Liver (tissue), 9 donors: ENCODE data around the gene FRMPD4. TPM values are rescaled to one million over a fixed set of nuclear protein-coding genes. Genes with fewer than 3 reads are reported as not detected.

ENCODE experiments used
- DNase-seq: peaks from one replicate; pipeline ENCODE4 v3.0.0-alpha.2; 2017; ENCODE audit warnings: low spot score
- H3K27ac ChIP-seq, 2 donors: one replicate each; pipeline ENCODE4 v1.7.0; 2013; ENCODE audit warnings: inconsistent platforms in 2 of 2, low read length in 2 of 2, control low read depth in 1 of 2, low read depth in 1 of 2, mild to moderate bottlenecking in 1 of 2
- H3K27me3 ChIP-seq, 4 donors: one replicate each; pipeline versions ENCODE4 v1.6.1 to v1.7.0; 2013; ENCODE audit warnings: low read length in 3 of 4, inconsistent platforms in 1 of 4, mild to moderate bottlenecking in 1 of 4, moderate library complexity in 1 of 4; ENCODE audit not compliant: control insufficient read depth in 4 of 4, insufficient read depth in 4 of 4
- H3K36me3 ChIP-seq, 4 donors: one replicate each; pipeline versions ENCODE4 v1.6.1 to v1.7.0; 2013; ENCODE audit warnings: low read length in 3 of 4, mild to moderate bottlenecking in 3 of 4, low read depth in 1 of 4, moderate library complexity in 1 of 4; ENCODE audit not compliant: control insufficient read depth in 4 of 4, insufficient read depth in 3 of 4
- H3K4me1 ChIP-seq, 4 donors: one replicate each; pipeline versions ENCODE4 v1.6.1 to v1.7.0; 2013; ENCODE audit warnings: low read length in 3 of 4, mild to moderate bottlenecking in 3 of 4, moderate library complexity in 1 of 4; ENCODE audit not compliant: control insufficient read depth in 4 of 4, insufficient read depth in 4 of 4
- H3K4me3 ChIP-seq, 3 donors: one replicate each; pipeline versions ENCODE4 v1.6.1 to v1.7.0; 2013; ENCODE audit warnings: low read length in 3 of 3, control low read depth in 1 of 3, low read depth in 1 of 3, mild to moderate bottlenecking in 1 of 3
- H3K9ac ChIP-seq, 2 donors: one replicate each; pipeline ENCODE4 v1.7.0; 2013; ENCODE audit warnings: low read length in 2 of 2, mild to moderate bottlenecking in 2 of 2, moderate library complexity in 2 of 2, control low read depth in 1 of 2, low read depth in 1 of 2
- H3K9me3 ChIP-seq, 4 donors: one replicate each; pipeline versions ENCODE4 v1.6.1 to v1.7.0; 2013; ENCODE audit warnings: low read length in 3 of 4; ENCODE audit not compliant: control insufficient read depth in 4 of 4
- EGR1 ChIP-seq, 2 donors: IDR thresholded peaks; 2 replicates each; pipeline ENCODE4 v1.6.1; 2016 to 2018; ENCODE audit warnings: antibody characterized with exemption in 2 of 2, low read depth in 2 of 2
- FOXA1 ChIP-seq: IDR thresholded peaks from 2 replicates; pipeline ENCODE4 v1.6.1; 2016; ENCODE audit warnings: antibody characterized with exemption
- FOXA2 ChIP-seq: IDR thresholded peaks from 2 replicates; pipeline ENCODE4 v1.6.1; 2016; ENCODE audit warnings: antibody characterized with exemption
- GABPA ChIP-seq, 2 donors: IDR thresholded peaks in 1 of 2; conservative IDR thresholded peaks in 1 of 2; 2 replicates each; pipeline ENCODE4 v1.6.1; 2016; ENCODE audit warnings: antibody characterized with exemption in 2 of 2, mild to moderate bottlenecking in 1 of 2, moderate library complexity in 1 of 2
- HNF4A ChIP-seq, 2 donors: conservative IDR thresholded peaks; 2 replicates each; pipeline ENCODE4 v1.6.1; 2016; ENCODE audit warnings: antibody characterized with exemption in 2 of 2, mild to moderate bottlenecking in 2 of 2
- HNF4G ChIP-seq: IDR thresholded peaks from 2 replicates; pipeline ENCODE4 v1.6.1; 2016; ENCODE audit warnings: antibody characterized with exemption
- NR2F2 ChIP-seq: IDR thresholded peaks from 2 replicates; pipeline ENCODE4 v1.6.1; 2016; ENCODE audit warnings: antibody characterized with exemption
- RAD21 ChIP-seq, 2 donors: IDR thresholded peaks; 2 replicates each; pipeline ENCODE4 v1.6.1; 2016; ENCODE audit warnings: antibody characterized with exemption in 2 of 2, mild to moderate bottlenecking in 2 of 2
- RXRA ChIP-seq, 2 donors: IDR thresholded peaks; 2 replicates each; pipeline ENCODE4 v1.6.1; 2017 to 2018; ENCODE audit warnings: antibody characterized with exemption in 2 of 2, mild to moderate bottlenecking in 1 of 2
- SP1 ChIP-seq: IDR thresholded peaks from 2 replicates; pipeline ENCODE4 v1.6.1; 2018; ENCODE audit warnings: antibody characterized with exemption, mild to moderate bottlenecking
- TAF1 ChIP-seq: conservative IDR thresholded peaks from 2 replicates; pipeline ENCODE4 v1.6.1; 2016; ENCODE audit warnings: antibody characterized with exemption, mild to moderate bottlenecking
- YY1 ChIP-seq: IDR thresholded peaks from 2 replicates; pipeline ENCODE4 v1.6.1; 2016; ENCODE audit warnings: antibody characterized with exemption, mild to moderate bottlenecking
- WGBS: extraction: QIAGEN DNeasy Blood & Tissue Kit; methylation state at CpG from one replicate; pipeline ENCODE4 v1.1.7; 2013; 5-methylcytosine and 5-hydroxymethylcytosine counted together
- polyA plus RNA-seq, 2 donors: library from polyadenylated mRNA; stranded (reverse) in 1 of 2; unstranded in 1 of 2; fragments of 200-250 nt in 1 of 2; fragments of >200 nt in 1 of 2; fragmentation: Nextera tagmentation in 1 of 2; extraction: Ambion mirVana in 1 of 2; gene quantifications; one replicate each; pipeline versions ENCODE4 v1.2.1 to v1.2.3, GENCODE V29; 2013 to 2015
- total RNA-seq, 2 donors: library from RNA; depleted of rRNA; stranded (reverse); fragments of >200 nt; gene quantifications; one replicate each; pipeline ENCODE4 v1.2.3, GENCODE V29; 2014
- TF ChIP-seq, protein P1 (sequence below): IDR thresholded peaks from 2 replicates; pipeline ENCODE4 v1.6.1; 2016; ENCODE audit warnings: antibody characterized with exemption
- TF ChIP-seq, protein P2 (sequence below): IDR thresholded peaks from 2 replicates; pipeline ENCODE4 v1.6.1; 2016; ENCODE audit warnings: antibody characterized with exemption
- TF ChIP-seq, protein P3 (sequence below): fragments of 150-350 bp; IDR thresholded peaks from 2 replicates; pipeline ENCODE4 v1.5.1; 2017; ENCODE audit warnings: improper control_type of control experiment, low read depth, low read length; ENCODE audit not compliant: missing input control
- TF ChIP-seq, protein P4 (sequence below): IDR thresholded peaks from 2 replicates; pipeline ENCODE4 v1.6.1; 2016; ENCODE audit warnings: antibody characterized with exemption
- donor health status: healthy.
- donor health status: healthy.
- donor health status: healthy.
- donor health status: healthy.
- donor health status: healthy.

Gene FRMPD4
- total and polyA plus RNA-seq, 4 donors, result 0.01 to 0.08 (median 0.03) TPM; not detected in 1

DNA sequence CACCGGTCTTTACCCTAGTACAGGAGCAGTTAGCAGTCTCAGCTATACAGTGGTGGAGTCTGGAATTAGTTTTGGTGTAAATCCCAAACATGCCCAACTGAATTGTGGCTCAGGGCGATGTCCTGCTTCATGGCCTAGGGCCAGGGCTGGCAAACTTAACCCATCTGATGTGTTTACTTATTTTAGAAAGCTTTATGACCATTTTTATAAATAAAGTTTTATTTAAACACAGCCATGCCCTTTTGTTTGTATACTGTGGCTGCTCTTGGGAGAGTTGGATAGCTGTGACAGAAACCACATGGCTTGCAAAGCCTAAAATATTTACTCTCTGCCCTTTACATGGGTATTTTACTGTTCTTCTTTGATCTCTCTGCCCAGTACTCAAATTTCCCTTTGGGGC lies 7.1 kb downstream of the FRMPD4 start:
- DNase-seq, result no peak
- WGBS, result 84% methylated on average over 2 of the region's 2 CpGs

DNA sequence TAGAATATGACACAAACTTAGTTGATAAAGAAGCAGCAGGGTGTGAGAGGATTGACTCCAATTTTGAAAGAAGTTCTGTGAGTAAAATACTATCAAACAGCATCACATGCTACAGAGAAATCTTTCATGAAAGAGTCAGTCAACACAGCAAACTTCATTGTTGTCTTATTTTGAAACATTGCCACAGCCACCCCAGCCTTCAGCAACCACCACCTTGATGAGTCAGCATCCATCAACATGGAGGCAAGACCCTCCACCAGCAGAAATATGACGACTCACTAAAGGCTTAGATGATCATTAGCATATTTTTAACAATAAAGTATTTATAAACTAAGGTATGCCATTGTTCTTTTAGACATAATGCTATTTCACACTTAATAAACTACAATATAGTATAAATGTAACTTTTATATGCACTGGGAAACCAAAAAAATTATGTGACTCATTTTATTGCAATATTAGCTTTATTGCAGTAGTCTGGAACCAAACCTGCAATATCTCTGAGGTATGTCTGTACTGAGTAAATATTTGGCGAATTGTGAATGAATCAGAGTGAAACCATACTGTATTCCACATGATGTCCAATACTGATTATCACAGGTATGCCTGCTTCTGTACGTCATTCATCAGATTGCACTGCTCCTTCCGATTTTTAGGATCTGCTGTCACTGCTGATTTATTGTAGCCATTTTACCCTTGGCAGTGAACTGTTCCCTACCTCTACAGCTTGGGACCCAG lies 11.6 kb downstream of the FRMPD4 start:
- H3K4me3 ChIP-seq, result no peak overlapping the region
- no peaks in the 10 kb centered on the region for H3K36me3 ChIP-seq
- DNase-seq, result no peak
- H3K27ac ChIP-seq, result no peak overlapping the region
- no peaks in the 10 kb centered on the region for H3K9me3 ChIP-seq
- WGBS, result 69% methylated on average over 4 of the region's 4 CpGs
- TF ChIP-seq GABPA (IDR thresholded peaks at IDR 0.05 in 1 of 2, conservative IDR thresholded peaks at IDR 0.05 in 1 of 2) (no peak), YY1 (no peak), FOXA1 (no peak), TAF1 (no peak), FOXA2 (no peak), HNF4G (no peak), EGR1 (IDR thresholded peaks at IDR 0.05; ENCODE audit: low read depth in 2 of 2) (no peak), NR2F2 (no peak), HNF4A (conservative IDR thresholded peaks at IDR 0.05) (no peak)
- TF ChIP-seq, protein P1, sequence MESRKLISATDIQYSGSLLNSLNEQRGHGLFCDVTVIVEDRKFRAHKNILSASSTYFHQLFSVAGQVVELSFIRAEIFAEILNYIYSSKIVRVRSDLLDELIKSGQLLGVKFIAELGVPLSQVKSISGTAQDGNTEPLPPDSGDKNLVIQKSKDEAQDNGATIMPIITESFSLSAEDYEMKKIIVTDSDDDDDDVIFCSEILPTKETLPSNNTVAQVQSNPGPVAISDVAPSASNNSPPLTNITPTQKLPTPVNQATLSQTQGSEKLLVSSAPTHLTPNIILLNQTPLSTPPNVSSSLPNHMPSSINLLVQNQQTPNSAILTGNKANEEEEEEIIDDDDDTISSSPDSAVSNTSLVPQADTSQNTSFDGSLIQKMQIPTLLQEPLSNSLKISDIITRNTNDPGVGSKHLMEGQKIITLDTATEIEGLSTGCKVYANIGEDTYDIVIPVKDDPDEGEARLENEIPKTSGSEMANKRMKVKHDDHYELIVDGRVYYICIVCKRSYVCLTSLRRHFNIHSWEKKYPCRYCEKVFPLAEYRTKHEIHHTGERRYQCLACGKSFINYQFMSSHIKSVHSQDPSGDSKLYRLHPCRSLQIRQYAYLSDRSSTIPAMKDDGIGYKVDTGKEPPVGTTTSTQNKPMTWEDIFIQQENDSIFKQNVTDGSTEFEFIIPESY, result no peak
- TF ChIP-seq, protein P2, sequence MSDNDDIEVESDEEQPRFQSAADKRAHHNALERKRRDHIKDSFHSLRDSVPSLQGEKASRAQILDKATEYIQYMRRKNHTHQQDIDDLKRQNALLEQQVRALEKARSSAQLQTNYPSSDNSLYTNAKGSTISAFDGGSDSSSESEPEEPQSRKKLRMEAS, result no peak
- TF ChIP-seq, protein P3, sequence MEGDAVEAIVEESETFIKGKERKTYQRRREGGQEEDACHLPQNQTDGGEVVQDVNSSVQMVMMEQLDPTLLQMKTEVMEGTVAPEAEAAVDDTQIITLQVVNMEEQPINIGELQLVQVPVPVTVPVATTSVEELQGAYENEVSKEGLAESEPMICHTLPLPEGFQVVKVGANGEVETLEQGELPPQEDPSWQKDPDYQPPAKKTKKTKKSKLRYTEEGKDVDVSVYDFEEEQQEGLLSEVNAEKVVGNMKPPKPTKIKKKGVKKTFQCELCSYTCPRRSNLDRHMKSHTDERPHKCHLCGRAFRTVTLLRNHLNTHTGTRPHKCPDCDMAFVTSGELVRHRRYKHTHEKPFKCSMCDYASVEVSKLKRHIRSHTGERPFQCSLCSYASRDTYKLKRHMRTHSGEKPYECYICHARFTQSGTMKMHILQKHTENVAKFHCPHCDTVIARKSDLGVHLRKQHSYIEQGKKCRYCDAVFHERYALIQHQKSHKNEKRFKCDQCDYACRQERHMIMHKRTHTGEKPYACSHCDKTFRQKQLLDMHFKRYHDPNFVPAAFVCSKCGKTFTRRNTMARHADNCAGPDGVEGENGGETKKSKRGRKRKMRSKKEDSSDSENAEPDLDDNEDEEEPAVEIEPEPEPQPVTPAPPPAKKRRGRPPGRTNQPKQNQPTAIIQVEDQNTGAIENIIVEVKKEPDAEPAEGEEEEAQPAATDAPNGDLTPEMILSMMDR, result no peak
- H3K27me3 ChIP-seq, result no peaks in the 10 kb centered on the region
- no peak overlapping the region for H3K9ac ChIP-seq
- H3K4me1 ChIP-seq, result no peaks in the 10 kb centered on the region

More for the DNA sequence above, 7.1 kb downstream of the FRMPD4 start:
- Histone ChIP-seq H3K4me1 (no peaks in the 10 kb centered on the region), H3K27me3 (peaks cover 0 to 3% (median 0%) of the 10 kb centered on the region in 4 donors), H3K4me3 (no peak overlapping the region), H3K27ac (no peak overlapping the region), H3K9me3 (no peaks in the 10 kb centered on the region), H3K36me3 (no peaks in the 10 kb centered on the region), H3K9ac (no peak overlapping the region)
- TF ChIP-seq TAF1 (no peak), YY1 (no peak), RXRA (IDR thresholded peaks at IDR 0.05) (no peak), RAD21 (IDR thresholded peaks at IDR 0.05) (no peak), FOXA2 (no peak), GABPA (IDR thresholded peaks at IDR 0.05 in 1 of 2, conservative IDR thresholded peaks at IDR 0.05 in 1 of 2) (no peak), NR2F2 (no peak), SP1 (no peak)
- TF ChIP-seq, protein P3, result no peak
- TF ChIP-seq, protein P2, result no peak
- TF ChIP-seq, protein P4, sequence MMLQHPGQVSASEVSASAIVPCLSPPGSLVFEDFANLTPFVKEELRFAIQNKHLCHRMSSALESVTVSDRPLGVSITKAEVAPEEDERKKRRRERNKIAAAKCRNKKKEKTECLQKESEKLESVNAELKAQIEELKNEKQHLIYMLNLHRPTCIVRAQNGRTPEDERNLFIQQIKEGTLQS, result no peak
- TF ChIP-seq, protein P1, result no peak
